NCI-H2029 treated with DMSO at 0.1 percent for 48 hours (cell line): ENCODE data around the gene CYP2W1.

Source experiments
- DNase-seq: peaks from one replicate; lab custom pipeline; 2025; lab: John Stamatoyannopoulos, UW

The CYP2W1 gene

DNA sequence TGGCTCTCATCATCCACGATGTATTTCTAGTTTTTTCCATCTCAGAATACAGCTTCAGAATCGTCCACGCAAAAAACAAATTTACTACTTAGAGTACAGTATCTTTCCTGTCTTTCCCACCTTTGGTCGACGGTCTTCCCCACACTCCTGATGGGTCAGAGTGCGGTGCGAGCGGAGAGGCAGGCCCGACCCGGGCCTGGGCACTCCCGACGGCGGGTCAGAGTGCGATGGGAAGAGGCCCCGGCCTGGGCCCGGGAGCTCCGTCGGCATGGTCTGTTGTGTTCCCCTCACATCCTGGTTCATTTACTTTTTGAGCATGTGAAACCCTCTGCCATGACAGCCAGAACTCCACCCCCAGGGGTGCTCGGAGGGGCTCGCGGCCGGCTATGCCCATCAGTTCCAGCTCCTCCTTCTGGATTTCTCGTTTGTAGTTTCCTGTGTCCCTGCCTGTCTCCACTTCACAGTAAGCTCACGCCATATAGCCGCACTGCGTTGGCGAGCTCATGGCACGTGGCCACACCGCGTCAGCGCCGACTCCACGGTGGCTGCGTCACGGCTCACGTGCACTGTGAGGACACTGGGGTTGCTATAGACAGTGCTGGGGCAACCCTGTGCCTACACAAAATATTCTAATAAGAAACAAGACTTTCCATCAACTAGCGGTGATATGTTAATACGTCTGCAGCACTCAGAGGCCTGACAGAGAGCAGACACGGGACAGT lies 15.5 kb upstream of the CYP2W1 start:
- DNase-seq, result no peak

DNA sequence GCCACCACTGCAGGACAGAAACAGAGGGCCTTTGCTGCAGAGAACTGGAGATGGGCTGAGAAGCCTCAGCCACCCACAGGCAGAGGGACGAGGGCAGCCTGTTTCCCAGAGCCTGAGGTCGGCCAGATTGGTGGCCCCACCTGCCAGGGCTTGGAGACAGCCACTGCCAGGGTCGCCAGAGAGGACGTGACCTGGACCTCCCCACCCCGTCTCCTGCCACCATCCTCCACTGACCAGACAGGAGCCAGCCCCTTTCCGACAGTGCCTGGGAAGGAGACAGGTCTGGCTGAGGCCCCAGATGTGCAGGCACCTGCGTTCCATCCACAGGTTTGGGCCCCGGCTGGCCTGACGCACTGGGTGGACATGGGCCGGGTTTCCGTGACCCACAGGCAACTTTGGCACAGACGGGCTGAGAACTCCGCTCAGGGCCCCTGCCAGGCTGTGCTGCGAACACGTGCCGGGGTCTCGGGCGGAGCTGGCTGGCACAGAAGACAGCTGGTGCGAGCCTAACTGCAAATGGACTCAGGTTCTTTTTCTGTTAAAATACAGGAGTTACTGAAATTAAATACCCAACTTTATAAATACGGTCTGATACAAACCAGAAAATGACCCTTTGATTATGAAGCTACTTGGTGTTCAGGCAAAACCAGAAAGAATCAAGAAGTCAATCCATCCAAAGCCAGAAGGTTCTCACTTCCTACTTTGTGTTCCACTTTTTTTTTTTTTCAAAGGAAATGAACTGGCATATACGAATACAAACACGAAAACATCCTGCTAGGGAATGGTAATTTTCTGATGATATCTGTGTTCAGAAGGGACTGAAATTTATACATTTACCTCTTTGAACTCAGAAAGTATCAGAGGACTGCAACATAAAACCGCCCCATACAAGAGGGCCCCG lies 14.5 kb upstream of the CYP2W1 start:
- no peak for DNase-seq

DNA sequence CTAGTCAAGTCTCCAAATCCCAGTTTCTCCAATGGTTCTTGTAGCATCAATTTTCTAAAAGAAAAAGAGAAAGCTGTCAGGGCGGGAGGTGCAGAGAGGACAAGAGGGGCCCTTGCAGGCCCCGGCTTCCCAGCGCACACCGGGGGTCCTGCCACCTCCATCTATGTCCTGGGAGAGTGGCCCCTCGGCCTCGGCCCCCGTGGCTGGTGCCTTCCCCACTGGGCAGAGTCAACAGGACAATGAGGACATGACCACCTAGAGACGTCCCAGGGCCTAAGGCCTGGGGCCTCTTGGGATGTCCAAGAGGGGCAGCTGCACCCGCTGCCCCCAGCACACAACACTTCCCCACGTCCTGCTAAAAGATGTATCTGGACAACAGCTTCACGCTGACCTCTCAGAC lies 13.6 kb upstream of the CYP2W1 start:
- DNase-seq, result no peak

DNA sequence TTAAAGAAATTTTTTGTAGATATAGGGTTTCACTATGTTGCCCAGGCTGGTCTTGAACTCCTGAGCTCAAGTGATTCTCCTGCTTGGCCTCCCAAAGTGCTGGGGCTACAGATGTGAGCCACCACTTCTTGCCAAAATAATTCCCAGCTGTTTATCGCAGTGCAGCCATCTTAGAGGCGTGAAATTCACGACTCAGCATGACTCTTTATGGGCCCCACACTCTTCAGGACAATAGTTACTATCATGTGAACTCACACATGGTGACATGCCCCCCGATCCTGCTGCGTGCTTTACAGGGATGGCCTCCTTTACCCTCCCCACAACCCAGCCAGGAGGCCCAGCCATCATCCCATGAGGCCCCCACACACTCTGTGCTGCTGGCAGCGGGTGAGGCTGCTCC lies 12.2 kb upstream of the CYP2W1 start:
- no peak for DNase-seq

- DNase-seq, result no peak
Measured at GRCh38 chr7:972110-972509, 10.9 kb upstream of the CYP2W1 start.

- DNase-seq, result no peak
Measured at GRCh38 chr7:972676-973309, 10.2 kb upstream of the CYP2W1 start.

DNA sequence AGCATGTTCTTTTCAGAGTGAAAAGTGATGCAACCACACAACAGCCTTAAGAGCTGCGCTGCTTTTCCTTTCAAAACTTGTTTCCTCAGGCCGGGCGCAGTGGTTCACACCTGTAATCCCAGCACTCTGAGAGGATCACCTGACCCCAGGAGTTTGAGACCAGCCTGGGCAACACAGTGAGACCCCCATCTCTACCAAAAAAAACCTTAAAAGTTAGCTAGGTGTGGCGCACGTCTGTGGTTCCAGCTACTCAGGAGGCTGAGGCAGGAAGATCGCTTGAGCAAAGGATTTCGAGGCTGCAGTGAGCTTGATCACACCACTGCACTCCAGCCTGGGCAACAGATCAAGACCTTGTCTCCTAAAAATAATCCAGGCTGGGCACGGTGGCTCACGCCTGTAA lies 9.7 kb upstream of the CYP2W1 start:
- no peak for DNase-seq

DNA sequence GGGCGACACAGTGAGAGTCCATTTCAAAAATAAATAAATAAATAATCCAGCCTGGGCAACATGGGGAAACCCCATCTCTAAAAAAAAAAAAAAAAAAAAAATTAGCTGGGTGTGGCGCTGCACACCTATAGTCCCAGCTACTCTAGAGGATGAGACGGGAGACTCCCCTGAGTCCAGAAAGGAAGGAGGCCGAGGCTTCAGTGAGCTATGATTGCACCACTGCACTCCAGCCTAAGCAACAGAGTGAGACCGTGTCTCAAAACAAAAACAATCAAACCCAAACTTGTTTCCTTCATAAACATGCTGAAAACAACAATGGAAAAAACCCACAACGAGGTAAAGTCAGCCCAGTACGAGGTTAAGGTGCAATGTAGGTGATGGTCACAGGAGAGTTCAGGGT lies 8.8 kb upstream of the CYP2W1 start:
- DNase-seq, result no peak

DNA sequence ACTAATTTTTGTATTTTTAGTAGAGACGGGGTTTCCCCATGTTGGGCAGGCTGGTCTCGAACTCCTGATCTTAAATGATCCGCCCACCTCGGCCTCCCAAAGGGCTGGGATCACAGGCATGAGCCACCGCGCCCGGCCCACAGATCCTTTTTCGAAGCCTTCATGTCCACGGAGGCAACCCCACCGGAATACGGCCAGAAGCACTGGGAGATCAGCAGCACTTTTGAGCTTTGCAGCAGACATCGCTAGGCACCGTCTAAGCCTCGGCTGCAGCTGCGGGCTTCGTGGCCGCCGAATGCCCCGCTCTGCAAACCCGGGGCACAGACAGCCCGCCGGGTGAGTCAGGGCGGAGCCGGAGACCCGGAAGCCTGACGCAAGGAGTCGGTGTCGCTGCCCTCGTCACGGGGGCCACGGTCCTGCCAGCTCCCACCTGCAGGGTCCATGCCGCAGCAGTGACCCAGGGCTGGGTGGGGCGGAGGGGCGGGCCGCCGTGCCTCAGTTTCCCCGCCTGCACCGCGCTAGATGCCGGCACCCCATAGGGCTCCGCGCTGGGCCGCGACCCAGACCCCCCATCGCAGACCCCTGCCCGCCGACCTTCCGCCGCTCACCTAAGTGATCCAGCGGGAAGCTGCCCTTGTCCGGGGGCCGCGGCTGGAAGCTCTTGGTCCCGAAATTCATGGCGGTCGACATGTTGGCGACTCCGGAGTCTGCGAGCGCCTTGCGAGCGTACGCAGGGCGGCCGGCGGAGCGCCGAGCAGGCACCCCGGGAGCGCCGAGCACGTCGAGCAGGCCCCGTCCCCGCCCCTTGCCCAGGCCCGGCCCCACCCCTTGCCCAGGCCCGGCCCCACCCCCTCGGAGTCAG lies 7.9 kb upstream of the CYP2W1 start, which contains the start of gene COX19:
TSS of gene COX19 (minus strand) at position 730 of the 862 bp plus-strand sequence. CDS start at position 690, 40 bp downstream.
- DNase-seq, result no peak

DNA sequence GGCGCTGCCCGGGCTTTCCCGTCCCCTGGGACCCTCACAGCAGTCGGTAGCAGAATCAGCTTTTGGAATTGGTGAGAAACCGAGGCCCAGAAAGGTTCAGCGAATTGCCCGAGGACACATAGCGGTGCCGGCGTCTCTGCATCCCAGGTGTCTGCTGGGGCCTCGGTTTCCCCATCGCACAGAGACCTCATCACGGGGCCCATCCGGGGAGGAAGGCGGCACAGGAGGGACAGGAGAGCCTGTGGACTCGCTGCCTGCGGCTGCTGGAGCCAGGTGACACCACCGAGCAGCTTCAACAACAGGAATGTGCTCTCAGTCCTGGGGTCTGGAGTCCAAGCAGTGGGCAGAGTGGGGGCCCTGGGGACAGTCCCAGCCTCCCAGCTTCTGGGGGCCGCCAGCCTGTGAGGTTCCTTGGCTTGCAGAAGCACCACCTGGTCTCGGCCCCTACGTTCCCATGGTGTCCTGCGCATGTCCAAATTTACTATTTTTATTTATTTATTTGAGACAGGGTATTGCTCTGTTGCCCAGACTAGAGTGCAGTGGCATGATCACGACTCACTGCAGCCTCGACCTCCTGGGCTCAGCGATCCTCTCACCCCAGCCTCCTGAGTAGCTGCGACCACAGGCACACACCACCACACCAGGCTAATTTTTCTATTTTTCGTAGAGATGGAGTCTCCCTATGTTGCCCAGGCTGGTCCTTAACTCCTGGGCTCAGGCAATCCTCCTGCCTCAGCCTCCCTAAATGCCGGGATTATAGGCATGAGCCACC lies 7.1 kb upstream of the CYP2W1 start:
- no peak for DNase-seq

DNA sequence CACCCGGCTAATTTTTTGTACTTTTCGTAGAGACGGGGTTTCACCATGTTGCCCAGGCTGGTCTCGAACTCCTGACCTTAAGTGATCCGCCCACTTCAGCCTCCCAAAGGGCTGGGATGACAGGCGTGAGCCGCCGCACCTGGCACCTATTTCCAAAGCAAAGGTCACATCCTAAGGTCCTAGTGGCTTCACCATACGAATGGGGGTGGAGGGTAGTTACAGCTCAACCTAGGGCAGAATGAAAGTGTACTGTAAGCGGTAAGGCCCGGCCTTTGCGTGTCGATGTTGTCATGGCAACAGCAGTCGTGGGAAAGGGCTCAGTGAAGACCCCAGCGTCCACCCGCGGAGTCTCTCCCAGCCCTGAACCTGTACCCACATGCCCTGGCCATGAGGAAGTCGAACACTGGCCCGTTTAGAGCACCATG lies 6.1 kb upstream of the CYP2W1 start:
- DNase-seq, result no peak

DNA sequence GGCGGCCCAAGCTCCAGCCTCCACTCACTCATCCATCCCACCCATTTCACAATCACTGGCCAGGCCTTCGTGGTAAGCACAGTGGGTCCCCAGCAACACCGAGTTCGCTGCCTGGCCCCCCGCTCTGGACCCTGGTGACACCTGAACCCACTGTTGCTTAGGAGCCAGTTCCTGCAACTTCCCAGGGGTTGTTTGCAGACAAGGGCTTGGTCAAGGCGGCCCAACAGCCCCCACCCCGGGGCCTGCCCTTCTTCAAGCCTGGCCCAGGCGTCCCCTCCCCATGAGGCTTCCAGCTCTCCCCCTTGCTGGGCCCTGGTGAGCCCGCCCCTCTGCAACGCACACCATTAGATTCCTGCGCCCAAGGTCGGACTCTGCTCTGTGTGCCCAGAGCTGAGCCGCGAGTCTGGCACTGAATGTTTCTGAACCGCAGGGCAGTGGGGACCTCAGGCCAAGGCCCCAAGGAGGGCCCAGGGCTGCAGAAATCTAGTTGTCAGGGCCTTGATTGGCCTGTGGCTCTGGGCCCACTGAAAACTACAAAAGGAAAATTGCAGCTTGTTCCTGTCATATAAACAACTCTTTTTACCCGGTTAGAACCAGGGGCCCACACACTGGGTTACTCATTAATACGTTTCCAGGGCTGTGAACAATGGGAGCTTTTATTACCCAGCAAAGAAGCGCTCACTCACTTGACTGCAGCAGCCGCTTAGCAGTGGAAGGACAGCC lies 5.5 kb upstream of the CYP2W1 start:
- DNase-seq, result no peak

DNA sequence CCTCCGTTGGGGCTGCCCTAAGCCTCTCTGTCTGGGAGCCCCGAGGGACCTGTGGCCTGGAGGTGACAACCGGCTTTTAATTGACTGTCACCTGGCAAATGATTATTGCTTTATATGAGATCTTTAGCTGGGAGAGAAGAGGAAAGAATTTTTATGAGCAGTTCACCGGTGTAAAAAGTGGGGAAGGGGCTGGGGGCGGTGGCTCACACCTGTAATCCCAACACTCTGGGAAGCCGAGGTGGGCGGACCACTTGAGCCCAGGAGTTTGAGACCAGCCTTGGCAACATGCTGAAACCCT lies 5.0 kb upstream of the CYP2W1 start:
- DNase-seq, result no peak

DNA sequence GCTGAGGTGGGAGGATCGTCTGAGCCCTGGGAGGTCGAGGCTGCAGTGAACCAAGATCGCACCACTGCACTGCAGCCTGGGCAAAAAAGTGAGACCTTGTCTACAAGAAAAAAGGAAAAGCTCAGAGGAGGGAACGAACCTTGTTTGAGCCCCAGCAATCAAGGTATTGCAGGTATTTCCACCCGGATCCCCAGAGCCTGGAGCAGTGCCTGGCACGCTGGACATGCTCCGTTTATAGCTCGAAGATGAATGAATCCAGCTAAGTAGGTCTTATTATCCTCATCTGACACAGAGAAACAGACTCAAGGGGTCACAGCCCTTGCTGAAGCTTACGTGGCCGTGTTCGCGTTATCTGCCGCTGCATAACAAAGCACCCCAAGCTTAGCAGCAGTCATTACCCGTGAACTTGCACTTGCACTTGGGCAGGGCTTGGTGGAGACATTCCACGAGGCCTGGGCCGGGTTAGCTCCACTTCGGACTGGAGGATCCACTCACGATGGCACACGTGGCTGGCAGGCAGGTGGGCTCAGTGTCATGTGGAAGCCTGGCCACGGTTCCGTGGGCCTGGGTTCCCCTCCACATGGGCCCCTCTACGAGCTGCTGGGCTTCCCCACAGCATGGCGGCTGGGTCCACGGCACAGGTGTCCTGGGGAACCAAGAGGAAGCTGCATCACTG lies 4.4 kb upstream of the CYP2W1 start:
- DNase-seq, result no peak

- no peak for DNase-seq
Measured at GRCh38 chr7:979151-979550, 3.8 kb upstream of the CYP2W1 start.

GRCh38 chr7:979886-980571 lies 3.0 kb upstream of the CYP2W1 start:
- DNase-seq, result no peak

GRCh38 chr7:981793-982510 lies 1.0 kb upstream of the CYP2W1 start:
- DNase-seq, result no peak

GRCh38 chr7:982511-983003 lies 424 bp upstream of the CYP2W1 start:
- DNase-seq, result no peak
